ENCODE measurements around the gene LRRC8B. TPM values are rescaled to one million over a fixed set of nuclear protein-coding genes. Genes with fewer than 3 reads are reported as not detected.

Gene LRRC8B
- total and polyA plus RNA-seq, 9 of the 15 experiments (the other 6 are each of a cell fraction or from before 2014, with no cell fraction given), result 4.3 to 43.7 (median 14.4) TPM

DNA sequence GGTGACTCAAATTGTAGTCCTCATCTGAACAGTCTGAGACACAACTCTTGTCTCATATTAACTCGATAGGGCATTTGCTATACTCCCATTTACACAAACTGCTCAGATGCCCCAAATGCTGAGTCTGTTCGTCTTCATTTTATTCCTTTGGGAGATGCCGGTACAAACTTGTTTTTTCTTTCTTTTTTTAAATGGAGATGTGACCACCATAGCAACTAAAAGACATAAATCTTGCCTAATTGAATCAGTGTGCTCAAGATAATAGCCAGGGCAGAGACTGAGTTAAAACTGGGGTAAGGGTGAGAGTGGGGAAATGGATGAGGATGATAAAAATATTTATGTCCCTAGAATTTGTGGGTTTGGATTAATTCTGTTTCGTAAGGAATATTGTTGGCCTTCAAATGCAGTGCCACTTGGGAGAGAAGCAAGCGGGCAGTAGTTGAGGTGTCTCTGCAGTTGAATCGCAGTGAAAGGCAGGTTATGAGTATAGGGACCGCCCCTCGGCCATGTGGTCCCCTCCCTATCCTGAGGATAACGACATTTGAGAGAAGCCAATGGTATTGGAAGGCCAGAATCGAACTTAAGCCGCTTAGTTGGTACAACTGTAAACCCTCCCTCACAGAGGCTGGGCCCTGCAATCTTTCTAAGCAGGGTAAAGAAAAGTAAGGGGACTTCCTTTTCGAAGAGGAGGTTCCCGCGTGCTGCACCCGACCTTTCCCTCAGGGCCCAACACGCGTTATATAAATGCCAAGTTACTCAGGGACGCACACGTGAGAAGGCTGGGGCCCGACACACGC, 859 bp upstream of the LRRC8B start (continued):
- TF ChIP-seq SMC3 (conservative IDR thresholded peaks at IDR 0.05; ENCODE audit: insufficient read depth, low read depth, low read length) (no peak), ZNF384 (IDR thresholded peaks at IDR 0.05; ENCODE audit: low read depth, low read length) (no peak), FOXK1 (CRISPR knock-in tag; IDR thresholded peaks at IDR 0.05; ENCODE audit: borderline replicate concordance) (peak; percentile 100), ZNF146 (CRISPR knock-in tag; IDR thresholded peaks at IDR 0.05; ENCODE audit: unreplicated experiment) (no peak), ELF1 (tag; IDR thresholded peaks at IDR 0.05) (0 out of 2 replicates have a peak, but pooled peaks have one; percentile 3), ZNF830 (CRISPR knock-in tag; IDR thresholded peaks at IDR 0.05) (no peak; the same call in 1 of the 2 replicates), MCM7 (IDR thresholded peaks at IDR 0.05) (no peak), RCOR1 (IDR thresholded peaks at IDR 0.05; ENCODE audit: borderline replicate concordance in 1 of 2, low read depth in 2 of 2, low read length in 2 of 2) (no peak), MYBL2 (IDR thresholded peaks at IDR 0.05; ENCODE audit: low read depth) (peak; percentile 68), MYBL2 (CRISPR knock-in tag; IDR thresholded peaks at IDR 0.05; ENCODE audit: borderline replicate concordance) (peak; percentile 86), ZFPM2 (CRISPR knock-in tag; IDR thresholded peaks at IDR 0.05) (no peak), MIER1 (IDR thresholded peaks at IDR 0.05; ENCODE audit: low read depth) (no peak), HNRNPK (IDR thresholded peaks at IDR 0.05; ENCODE audit: low read depth, low read length, poor library complexity, severe bottlenecking) (no peak), TFAM (CRISPR knock-in tag; conservative IDR thresholded peaks at IDR 0.05) (no peak)
- TF ChIP-seq, protein P1, sequence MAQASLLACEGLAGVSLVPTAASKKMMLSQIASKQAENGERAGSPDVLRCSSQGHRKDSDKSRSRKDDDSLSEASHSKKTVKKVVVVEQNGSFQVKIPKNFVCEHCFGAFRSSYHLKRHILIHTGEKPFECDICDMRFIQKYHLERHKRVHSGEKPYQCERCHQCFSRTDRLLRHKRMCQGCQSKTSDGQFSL (CRISPR knock-in tag; IDR thresholded peaks at IDR 0.05), result peak; percentile 96
- TF ChIP-seq, protein P1 (tag; IDR thresholded peaks at IDR 0.05), result no peak
- TF ChIP-seq, protein P2, sequence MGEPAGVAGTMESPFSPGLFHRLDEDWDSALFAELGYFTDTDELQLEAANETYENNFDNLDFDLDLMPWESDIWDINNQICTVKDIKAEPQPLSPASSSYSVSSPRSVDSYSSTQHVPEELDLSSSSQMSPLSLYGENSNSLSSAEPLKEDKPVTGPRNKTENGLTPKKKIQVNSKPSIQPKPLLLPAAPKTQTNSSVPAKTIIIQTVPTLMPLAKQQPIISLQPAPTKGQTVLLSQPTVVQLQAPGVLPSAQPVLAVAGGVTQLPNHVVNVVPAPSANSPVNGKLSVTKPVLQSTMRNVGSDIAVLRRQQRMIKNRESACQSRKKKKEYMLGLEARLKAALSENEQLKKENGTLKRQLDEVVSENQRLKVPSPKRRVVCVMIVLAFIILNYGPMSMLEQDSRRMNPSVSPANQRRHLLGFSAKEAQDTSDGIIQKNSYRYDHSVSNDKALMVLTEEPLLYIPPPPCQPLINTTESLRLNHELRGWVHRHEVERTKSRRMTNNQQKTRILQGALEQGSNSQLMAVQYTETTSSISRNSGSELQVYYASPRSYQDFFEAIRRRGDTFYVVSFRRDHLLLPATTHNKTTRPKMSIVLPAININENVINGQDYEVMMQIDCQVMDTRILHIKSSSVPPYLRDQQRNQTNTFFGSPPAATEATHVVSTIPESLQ (CRISPR knock-in tag; IDR thresholded peaks at IDR 0.05), result 0 out of 2 replicates have a peak, but pooled peaks have one; percentile 90
- TF ChIP-seq, protein P3, sequence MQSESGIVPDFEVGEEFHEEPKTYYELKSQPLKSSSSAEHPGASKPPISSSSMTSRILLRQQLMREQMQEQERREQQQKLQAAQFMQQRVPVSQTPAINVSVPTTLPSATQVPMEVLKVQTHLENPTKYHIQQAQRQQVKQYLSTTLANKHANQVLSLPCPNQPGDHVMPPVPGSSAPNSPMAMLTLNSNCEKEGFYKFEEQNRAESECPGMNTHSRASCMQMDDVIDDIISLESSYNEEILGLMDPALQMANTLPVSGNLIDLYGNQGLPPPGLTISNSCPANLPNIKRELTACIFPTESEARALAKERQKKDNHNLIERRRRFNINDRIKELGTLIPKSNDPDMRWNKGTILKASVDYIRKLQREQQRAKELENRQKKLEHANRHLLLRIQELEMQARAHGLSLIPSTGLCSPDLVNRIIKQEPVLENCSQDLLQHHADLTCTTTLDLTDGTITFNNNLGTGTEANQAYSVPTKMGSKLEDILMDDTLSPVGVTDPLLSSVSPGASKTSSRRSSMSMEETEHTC (IDR thresholded peaks at IDR 0.05), result no peak
- TF ChIP-seq, protein P4, sequence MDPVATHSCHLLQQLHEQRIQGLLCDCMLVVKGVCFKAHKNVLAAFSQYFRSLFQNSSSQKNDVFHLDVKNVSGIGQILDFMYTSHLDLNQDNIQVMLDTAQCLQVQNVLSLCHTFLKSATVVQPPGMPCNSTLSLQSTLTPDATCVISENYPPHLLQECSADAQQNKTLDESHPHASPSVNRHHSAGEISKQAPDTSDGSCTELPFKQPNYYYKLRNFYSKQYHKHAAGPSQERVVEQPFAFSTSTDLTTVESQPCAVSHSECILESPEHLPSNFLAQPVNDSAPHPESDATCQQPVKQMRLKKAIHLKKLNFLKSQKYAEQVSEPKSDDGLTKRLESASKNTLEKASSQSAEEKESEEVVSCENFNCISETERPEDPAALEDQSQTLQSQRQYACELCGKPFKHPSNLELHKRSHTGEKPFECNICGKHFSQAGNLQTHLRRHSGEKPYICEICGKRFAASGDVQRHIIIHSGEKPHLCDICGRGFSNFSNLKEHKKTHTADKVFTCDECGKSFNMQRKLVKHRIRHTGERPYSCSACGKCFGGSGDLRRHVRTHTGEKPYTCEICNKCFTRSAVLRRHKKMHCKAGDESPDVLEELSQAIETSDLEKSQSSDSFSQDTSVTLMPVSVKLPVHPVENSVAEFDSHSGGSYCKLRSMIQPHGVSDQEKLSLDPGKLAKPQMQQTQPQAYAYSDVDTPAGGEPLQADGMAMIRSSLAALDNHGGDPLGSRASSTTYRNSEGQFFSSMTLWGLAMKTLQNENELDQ (CRISPR knock-in tag; IDR thresholded peaks at IDR 0.05; ENCODE audit: borderline replicate concordance), result peak; percentile 100
